Cardiac muscle cell (in vitro differentiated cells and primary cell): ENCODE results near the gene DSG3. TPM values are rescaled to one million over a fixed set of nuclear protein-coding genes. Genes with fewer than 3 reads are reported as not detected.
"Not testable (repeated sequence)": the region's sequence is repeated elsewhere in the genome, so short reads cannot be mapped to it uniquely, and the experiment has no call there.

ENCODE experiments used
- DNase-seq, 2 donors: peaks; one replicate each; pipeline versions ENCODE4 v3.0.0 to v3.0.0-alpha.2; 2010 to 2017; ENCODE audit warnings: low read depth in 1 of 2, low spot score in 1 of 2
- H3K27ac ChIP-seq: fragments of 200-600 bp; sonication (generic); 2 replicates; pipeline ENCODE4 v1.5.1; 2016
- H3K27me3 ChIP-seq: fragments of 200-600 bp; sonication (generic); 2 replicates; pipeline ENCODE4 v1.6.0; 2016; ENCODE audit warnings: control low read depth
- H3K36me3 ChIP-seq: fragments of 200-600 bp; sonication (generic); 2 replicates; pipeline ENCODE4 v1.5.1; 2016; ENCODE audit warnings: control low read depth
- H3K4me1 ChIP-seq: fragments of 200-600 bp; sonication (generic); 2 replicates; pipeline ENCODE4 v1.8.1; 2017; ENCODE audit warnings: low read depth, mild to moderate bottlenecking, mixed run types
- H3K4me3 ChIP-seq: fragments of 200-600 bp; sonication (generic); 2 replicates; pipeline ENCODE4 v1.5.1; 2016; ENCODE audit warnings: mild to moderate bottlenecking
- H3K9me3 ChIP-seq: fragments of 200-600 bp; sonication (generic); 2 replicates; pipeline ENCODE4 v1.5.1; 2017; ENCODE audit warnings: low read depth, mild to moderate bottlenecking, control low read depth
- CTCF ChIP-seq: IDR thresholded peaks from 2 replicates; pipeline ENCODE4 v1.5.1; 2012; ENCODE audit warnings: low read depth, mild to moderate bottlenecking, low read length
- polyA plus RNA-seq: library from polyadenylated mRNA; unstranded; fragments of >200 nt; fragmentation: Nextera tagmentation; extraction: Ambion mirVana; gene quantifications from 2 replicates; pipeline ENCODE4 v1.2.1, GENCODE V29; 2016
- total RNA-seq: library from RNA; depleted of rRNA; stranded (reverse); fragments of >200 nt; gene quantifications from 2 replicates; pipeline ENCODE4 v1.2.3, GENCODE V29; 2016

The DSG3 gene
- total and polyA plus RNA-seq, 2 experiments from 2014 or later, result 0.02 TPM; not detected in 1

GRCh38 chr18:31500051-31500688 is 52.6 kb downstream of the DSG3 start:
- H3K27ac ChIP-seq, result no peak overlapping the region
- H3K36me3 ChIP-seq, result no peaks in the 10 kb centered on the region
- TF ChIP-seq CTCF, result no peak
- no peaks in the 10 kb centered on the region for H3K27me3 ChIP-seq
- H3K4me1 ChIP-seq, result peaks cover 22% of the 10 kb centered on the region
- peak in 1 of 2 donors; percentile 38 for DNase-seq
- H3K9me3 ChIP-seq, result no peaks in the 10 kb centered on the region
- no peak overlapping the region for H3K4me3 ChIP-seq

GRCh38 chr18:31503011-31503410 is 55.5 kb downstream of the DSG3 start:
- Histone ChIP-seq H3K36me3 (no peaks in the 10 kb centered on the region), H3K4me1 (peaks cover 22% of the 10 kb centered on the region), H3K4me3 (no peak overlapping the region), H3K9me3 (no peaks in the 10 kb centered on the region), H3K27ac (no peak overlapping the region), H3K27me3 (no peaks in the 10 kb centered on the region)
- DNase-seq, result no peak
- no peak for TF ChIP-seq CTCF

- peak overlapping the region; percentile 37 for H3K27ac ChIP-seq
- TF ChIP-seq CTCF, result no peak
Observed at GRCh38 chr18:31504455-31505147, 57.1 kb downstream of the DSG3 start.

GRCh38 chr18:31505156-31505555 is 57.6 kb downstream of the DSG3 start:
- Histone ChIP-seq H3K27me3 (no peaks in the 10 kb centered on the region), H3K4me1 (peaks cover 13% of the 10 kb centered on the region), H3K9me3 (no peaks in the 10 kb centered on the region), H3K4me3 (no peak overlapping the region), H3K36me3 (no peaks in the 10 kb centered on the region), H3K27ac (peak overlapping the region; percentile 37)
- DNase-seq, result no peak
- TF ChIP-seq CTCF, result no peak

More at GRCh38 chr18:31504455-31505147, 57.1 kb downstream of the DSG3 start:
- no peak for DNase-seq
- Histone ChIP-seq H3K36me3 (no peaks in the 10 kb centered on the region), H3K4me3 (no peak overlapping the region), H3K4me1 (peaks cover 15% of the 10 kb centered on the region), H3K27me3 (no peaks in the 10 kb centered on the region), H3K9me3 (no peaks in the 10 kb centered on the region)

GRCh38 chr18:31506024-31506742 is 58.6 kb downstream of the DSG3 start:
- Histone ChIP-seq H3K4me1 (peaks cover 12% of the 10 kb centered on the region), H3K4me3 (no peak overlapping the region), H3K36me3 (no peaks in the 10 kb centered on the region), H3K9me3 (no peaks in the 10 kb centered on the region), H3K27me3 (no peaks in the 10 kb centered on the region), H3K27ac (no peak overlapping the region)
- TF ChIP-seq CTCF, result peak; percentile 37
- DNase-seq, result peak in 1 of 2 donors; percentile 55

GRCh38 chr18:31507124-31507523 is 59.6 kb downstream of the DSG3 start:
- not testable (repeated sequence) for H3K27ac ChIP-seq, H3K36me3 ChIP-seq, H3K4me3 ChIP-seq, H3K27me3 ChIP-seq, H3K9me3 ChIP-seq, DNase-seq
- H3K4me1 ChIP-seq, result peaks cover 12% of the 10 kb centered on the region
